Measurements from ENCODE around the gene BZW1. TPM values are rescaled to one million over a fixed set of nuclear protein-coding genes. Genes with fewer than 3 reads are reported as not detected.
"Not testable (repeated sequence)": the region's sequence is repeated elsewhere in the genome, so short reads cannot be mapped to it uniquely, and the experiment has no call there.

The BZW1 gene
- polyA plus RNA-seq, 3 donors = 31.3 to 142 (median 107) TPM

- no peak overlapping the region for H3K27ac ChIP-seq (ENCODE audit: low read depth, low read length)
- WGBS, 3 donors = 86 to 90% (median 87%) methylated on average over 16 of the region's 16 CpGs
Measured at GRCh38 chr2:200787351-200788120, 24.2 kb upstream of the BZW1 start.

DNA sequence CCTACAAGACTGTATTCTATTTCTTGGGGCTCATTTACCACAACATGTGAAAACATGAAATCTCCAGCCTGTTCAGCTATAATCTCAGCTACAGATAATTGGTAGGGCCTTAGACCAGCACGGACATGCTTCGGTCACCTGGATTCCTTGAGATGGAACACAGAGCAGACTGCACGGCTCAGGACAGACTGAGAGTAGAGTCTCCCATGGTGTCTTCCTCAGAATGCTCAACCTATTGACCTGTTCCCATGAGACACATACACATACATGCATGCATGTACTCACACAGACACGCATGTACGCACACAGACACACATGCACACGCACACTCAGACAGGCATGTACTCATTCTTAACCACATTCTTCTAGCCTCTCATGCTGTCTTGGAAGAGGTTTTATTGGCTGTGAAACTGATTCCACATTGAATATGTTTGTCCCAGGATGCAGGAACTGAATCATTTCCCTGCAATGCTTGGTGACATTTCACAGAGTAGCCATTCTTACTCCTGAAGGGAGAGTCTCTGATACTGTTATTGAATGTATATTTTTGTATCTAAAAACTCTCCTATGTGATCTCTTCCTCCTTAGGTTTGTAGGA, 23.5 kb upstream of the BZW1 start:
- 90 to 93% (median 90%) methylated on average over 6 of the region's 6 CpGs for WGBS, 3 donors
- no peak overlapping the region for H3K27ac ChIP-seq (ENCODE audit: low read depth, low read length)

DNA sequence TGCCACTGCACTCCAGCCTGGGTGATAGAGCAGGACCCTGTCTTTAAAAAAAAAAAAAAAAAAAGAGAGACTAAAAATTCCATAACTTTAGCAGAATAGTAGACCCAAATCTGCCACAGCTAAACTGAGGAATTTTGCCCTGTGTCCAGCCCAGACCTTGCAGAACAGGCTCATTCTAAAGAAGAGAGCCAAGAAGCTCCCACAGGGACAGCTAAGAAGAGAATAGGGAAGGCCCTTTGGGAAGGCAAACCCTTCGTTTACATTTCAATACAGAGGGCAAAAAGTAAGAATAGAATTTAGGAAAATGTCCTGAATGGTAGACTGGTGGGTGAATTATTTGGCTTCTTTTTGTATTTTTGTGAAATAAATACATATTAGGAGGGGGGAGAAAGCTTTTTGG, 21.5 kb upstream of the BZW1 start:
- WGBS, 3 donors = 44 to 82% (median 52%) methylated on average over 1 of the region's 1 CpG
- no peak overlapping the region for H3K27ac ChIP-seq (ENCODE audit: low read depth, low read length)

DNA sequence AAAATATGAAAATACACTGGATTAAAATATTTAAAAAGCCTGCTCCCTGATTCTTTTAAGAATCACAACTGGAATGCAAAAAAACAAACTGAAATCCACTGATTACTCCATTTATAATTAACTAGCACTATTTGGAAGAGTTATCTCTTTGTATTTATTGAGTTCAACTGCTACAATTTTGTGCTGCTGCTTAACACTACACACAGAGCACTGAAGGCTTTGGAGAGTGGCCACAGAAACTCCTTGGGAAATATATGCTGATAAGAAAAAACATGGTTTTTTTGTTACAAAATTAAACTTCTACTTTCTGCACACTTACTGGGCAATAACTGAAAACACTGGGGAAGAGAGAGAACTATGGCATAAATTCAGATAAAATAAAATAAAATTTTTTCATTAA, 19.8 kb upstream of the BZW1 start:
- no peak overlapping the region for H3K27ac ChIP-seq (ENCODE audit: low read depth, low read length)

DNA sequence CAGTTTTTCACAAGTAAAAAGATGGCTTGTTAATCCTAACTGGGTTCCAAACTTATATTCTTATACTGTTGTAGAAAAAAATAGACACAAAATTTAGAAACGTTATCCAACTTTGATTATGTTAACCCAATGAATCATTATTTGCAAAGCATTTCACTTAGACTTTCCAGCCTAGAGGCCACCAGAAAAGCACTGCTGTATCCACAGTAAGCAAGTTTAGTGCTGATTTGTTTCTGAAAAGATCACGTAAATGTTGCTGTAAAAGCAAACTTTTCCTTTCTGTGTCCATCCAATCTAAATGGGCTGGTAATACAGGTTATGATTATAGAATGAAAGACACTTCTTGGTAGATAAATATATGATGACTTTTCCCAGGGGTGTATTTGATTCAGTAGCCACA, 17.6 kb upstream of the BZW1 start:
- no peak overlapping the region for H3K27ac ChIP-seq (ENCODE audit: low read depth, low read length)
- 70 to 81% (median 74%) methylated on average over 2 of the region's 2 CpGs for WGBS, 3 donors

DNA sequence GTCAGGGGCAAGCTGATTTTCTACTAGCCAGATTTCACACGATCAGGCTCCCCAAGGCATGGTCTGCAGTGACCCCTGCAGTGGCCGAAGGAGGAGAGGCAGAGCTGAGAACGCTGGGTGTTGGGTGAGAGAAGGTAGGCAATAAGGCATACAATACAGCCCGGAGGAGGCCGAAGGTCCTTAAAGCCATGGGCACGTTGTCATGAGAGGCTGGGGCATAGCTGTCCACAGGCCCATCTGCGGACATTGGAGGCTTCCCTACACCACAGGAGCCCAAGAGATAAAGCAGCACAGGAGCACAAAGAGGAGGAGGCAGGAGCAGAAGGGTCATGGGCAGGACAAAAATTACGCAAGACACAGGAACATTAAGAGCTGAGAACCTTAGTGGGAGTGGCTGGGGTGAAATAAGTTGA, 16.7 kb upstream of the BZW1 start:
- WGBS, 3 donors = 60 to 82% (median 62%) methylated on average over 8 of the region's 8 CpGs
- H3K27ac ChIP-seq (ENCODE audit: low read depth, low read length) = no peak overlapping the region

GRCh38 chr2:200796561-200796960, 15.1 kb upstream of the BZW1 start:
- H3K27ac ChIP-seq (ENCODE audit: low read depth, low read length) = no peak overlapping the region

GRCh38 chr2:200797242-200797770, 14.4 kb upstream of the BZW1 start:
- no peak overlapping the region for H3K27ac ChIP-seq (ENCODE audit: low read depth, low read length)
- 48 to 51% (median 50%) methylated on average over 7 of the region's 7 CpGs for WGBS, 3 donors

More at GRCh38 chr2:200796561-200796960, 15.1 kb upstream of the BZW1 start:
- WGBS, 3 donors = 35 to 46% (median 42%) methylated on average over 1 of the region's 1 CpG

GRCh38 chr2:200798514-200798913, 13.2 kb upstream of the BZW1 start:
- WGBS, 3 donors = 79 to 98% (median 97%) methylated on average over 1 of the region's 1 CpG

GRCh38 chr2:200800458-200800857, 11.3 kb upstream of the BZW1 start:
- 94 to 100% (median 94%) methylated on average over 2 of the region's 2 CpGs for WGBS, 3 donors
- no peak overlapping the region for H3K27ac ChIP-seq (ENCODE audit: low read depth, low read length)

More at GRCh38 chr2:200798514-200798913, 13.2 kb upstream of the BZW1 start:
- no peak overlapping the region for H3K27ac ChIP-seq (ENCODE audit: low read depth, low read length)

DNA sequence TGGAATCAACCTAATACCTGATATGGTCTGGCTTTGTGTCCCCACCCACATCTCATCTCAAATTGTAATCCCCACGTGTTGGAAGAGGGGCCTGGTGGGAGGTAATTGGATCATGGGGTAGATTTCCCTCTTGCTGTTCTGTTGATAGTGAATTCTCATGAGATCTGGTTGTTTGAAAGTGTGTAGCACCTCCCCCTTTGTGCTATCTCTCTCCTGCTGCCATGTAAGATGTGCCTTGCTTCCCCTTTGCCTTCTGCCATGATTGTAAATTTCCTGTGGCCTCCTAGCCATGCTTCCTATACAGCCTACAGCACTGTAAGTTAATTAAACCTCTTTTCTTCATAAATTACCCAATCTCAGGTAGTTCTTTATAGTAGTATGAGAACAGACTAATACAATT, 10.3 kb upstream of the BZW1 start:
- no CpG with 5 or more reads among the region's 1 CpG for WGBS, 3 donors
- H3K27ac ChIP-seq (ENCODE audit: low read depth, low read length) = not testable (repeated sequence)

- H3K27ac ChIP-seq (ENCODE audit: low read depth, low read length) = no peak overlapping the region
- 63 to 85% (median 78%) methylated on average over 7 of the region's 7 CpGs for WGBS, 3 donors
Measured at GRCh38 chr2:200809506-200810251, 2.0 kb upstream of the BZW1 start.

DNA sequence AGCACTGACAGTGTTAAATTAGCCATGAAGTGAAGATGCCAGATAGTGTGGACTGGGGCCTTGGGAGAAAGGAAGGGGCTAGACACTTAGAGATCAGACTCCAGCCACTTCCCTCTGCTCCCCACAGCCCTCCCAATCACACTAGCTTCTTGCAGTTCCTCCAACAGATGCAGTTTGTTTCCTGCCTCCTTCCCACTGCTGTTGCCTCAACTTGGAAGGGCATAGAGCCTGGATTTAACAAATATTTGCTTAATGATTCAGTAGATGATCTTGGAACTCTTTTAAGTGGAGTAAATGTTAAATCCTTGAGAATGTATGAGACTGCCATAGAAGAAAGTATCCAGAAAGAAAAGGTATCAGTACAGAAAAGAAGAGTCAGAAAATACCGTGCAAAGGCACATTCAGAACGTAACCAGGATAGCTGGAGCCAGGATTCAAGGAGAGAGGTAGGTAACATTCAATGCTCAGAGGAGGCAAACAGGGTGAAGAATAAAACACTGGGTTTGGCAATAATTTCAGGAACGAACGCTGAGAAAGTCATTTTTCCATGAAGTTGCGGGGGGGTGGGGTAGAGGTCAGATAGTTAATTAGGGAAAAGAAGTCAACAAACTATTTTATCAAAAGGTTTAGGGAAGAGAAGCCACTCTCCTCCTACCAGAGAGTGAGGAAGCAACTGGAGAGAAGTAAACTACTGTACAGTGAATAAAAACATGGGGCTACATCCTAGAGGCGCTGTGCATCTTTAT, 1.3 kb upstream of the BZW1 start:
- no peak overlapping the region for H3K27ac ChIP-seq (ENCODE audit: low read depth, low read length)
- WGBS, 3 donors = 17 to 38% (median 35%) methylated on average over 6 of the region's 6 CpGs

DNA sequence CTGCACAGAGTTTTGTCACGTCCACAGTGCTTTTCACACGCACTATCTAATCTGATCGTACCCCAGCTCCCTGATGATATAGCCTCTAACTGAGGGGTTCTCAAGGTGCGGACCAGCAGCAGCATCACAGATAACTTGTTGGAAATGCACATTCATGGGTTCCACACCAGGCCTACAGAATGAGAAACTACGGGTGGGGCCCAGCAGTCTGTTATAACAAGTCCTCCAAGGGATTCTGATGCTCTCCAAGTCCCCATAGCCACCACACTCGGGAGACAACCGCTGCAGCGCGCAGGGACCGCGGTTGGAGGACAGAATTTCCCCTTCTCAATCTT, 745 bp upstream of the BZW1 start:
- WGBS, 3 donors = 5 to 8% (median 5%) methylated on average over 11 of the region's 11 CpGs
- no peak overlapping the region for H3K27ac ChIP-seq (ENCODE audit: low read depth, low read length)

- H3K27ac ChIP-seq (ENCODE audit: low read depth, low read length) = peak overlapping the region; percentile 95
- 1% methylated on average over 65 to 70 of the region's 70 CpGs for WGBS, 3 donors
Measured at GRCh38 chr2:200812122-200813022, 662 bp downstream of the BZW1 start.

DNA sequence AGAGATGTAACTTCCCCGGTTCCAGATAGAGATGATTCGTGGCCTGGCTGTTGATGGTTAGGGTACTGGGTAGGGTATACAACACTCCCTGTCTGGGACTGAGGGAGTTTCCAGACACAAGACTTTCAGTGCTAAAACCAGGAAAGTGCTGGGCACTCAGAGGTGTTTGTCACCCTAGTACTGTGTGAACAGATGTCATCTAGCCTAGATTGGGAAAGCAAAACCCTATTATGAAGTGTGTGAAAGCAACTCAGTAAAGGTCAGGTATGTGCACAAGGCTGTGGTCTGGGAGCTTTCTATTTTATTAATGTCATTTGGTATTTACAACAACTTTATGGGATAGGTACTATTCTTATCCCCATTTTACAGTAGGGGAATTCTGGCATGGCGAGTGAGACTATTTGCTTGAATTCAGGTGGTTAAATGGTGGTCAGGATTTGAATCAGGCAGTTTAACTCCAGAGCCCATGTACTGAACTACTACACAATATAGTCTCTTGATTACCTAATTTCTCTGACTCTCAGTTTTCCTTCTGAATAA, 2.6 kb downstream of the BZW1 start:
- no peak overlapping the region for H3K27ac ChIP-seq (ENCODE audit: low read depth, low read length)
- 73 to 79% (median 73%) methylated on average over 3 of the region's 3 CpGs for WGBS, 3 donors

DNA sequence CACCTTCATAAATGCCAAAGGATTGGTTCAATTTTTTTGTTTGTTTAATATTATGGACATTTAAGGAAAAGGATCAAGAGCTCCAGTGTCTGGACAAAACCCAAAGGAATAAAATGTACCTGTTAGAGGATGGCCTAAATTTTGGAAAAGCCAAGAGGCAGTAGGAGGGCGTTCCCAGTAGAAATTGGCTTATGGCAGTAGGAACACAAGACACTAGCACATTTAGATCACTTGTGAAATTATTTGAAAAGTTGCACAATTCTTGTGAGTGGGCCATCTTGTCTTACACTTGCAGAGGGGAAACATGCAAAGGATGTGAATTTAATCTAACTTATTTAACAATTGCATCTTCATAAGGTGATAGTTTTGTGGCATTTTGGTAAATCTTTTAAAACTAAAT, 3.2 kb downstream of the BZW1 start:
- WGBS, 3 donors = 61 to 86% (median 71%) methylated on average over 1 of the region's 1 CpG

More for the DNA sequence above, 3.2 kb downstream of the BZW1 start:
- no peak overlapping the region for H3K27ac ChIP-seq (ENCODE audit: low read depth, low read length)

All from adipose tissue (tissue), 3 donors.